GM18868 (cell line): ENCODE results near the gene NME5.
"Not testable (repeated sequence)": the region's sequence is repeated elsewhere in the genome, so short reads cannot be mapped to it uniquely, and the experiment has no call there.

Experiments used
- ATAC-seq: cut with Tn5 transposase; IDR thresholded peaks from one replicate; pipeline ENCODE4 v1.9.1; 2021; ENCODE audit warnings: mild to moderate bottlenecking, moderate library complexity; ENCODE audit not compliant: unreplicated experiment

The NME5 gene

GRCh38 chr5:138138949-138139780 lies at the start of gene NME5:
Gene NME5 (minus strand): TSS chr5:138139428. CDS start chr5:138138780, 648 bp downstream.
- peak; percentile 83 for ATAC-seq

DNA sequence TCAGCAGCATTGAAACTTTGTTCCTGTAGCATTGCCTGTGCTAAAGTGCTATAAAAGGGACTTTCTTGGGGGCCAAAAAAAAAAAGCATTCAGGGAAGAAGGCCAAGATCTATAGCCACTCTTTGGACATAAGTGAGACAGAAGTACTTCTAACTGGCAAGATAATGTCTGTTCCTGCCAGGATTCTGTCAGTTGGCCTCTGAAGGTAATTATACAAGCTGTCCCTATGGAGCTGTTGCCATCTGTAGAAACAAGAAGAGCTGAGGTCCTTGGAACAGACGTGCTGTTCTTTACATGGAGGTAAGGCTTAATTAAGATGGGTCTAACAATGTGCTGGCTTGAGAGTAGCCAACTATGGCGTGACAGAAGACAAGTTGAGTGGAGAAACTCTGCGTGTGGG lies 49.4 kb upstream of the NME5 start:
- no peak for ATAC-seq

- peak; percentile 71 for ATAC-seq
These were observed 46.8 kb upstream of the NME5 start for GRCh38 chr5:138186002-138186447.

DNA sequence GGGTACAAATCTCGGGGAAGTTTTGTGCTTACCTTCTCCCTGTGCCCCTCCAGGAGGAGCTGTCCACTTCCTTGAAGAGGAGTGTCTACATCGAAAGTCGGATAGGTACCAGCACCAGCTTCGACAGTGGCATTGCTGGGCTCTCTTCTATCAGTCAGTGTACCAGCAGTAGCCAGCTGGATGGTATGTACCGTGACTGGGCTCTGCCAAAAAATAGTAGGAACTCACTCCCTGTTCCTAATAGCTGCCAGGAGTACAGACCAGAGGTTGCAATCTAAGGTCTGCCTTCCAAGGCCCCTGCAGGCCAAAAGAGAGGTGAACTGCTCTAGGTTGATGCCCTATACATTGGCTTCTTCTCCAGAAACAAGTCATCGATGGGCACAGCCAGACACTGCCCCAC lies 43.6 kb upstream of the NME5 start:
- ATAC-seq: no peak

DNA sequence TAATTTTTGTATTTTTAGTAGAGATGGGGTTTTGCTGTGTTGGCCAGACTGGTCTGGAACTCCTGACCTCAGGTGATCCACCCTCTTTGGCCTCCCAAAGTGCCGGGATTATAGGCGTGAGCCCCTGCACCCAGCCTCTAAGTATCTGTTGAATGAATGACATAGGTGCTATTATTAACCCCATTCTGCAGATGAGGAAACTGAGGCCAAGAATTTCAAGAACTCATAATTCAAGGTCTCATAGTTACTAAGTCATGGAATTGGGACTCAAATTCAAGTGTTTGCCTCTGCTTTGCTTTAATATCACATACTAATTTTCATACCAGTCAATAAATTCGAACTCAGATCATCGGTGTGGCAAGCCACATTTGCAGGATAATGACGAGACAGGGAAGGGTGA lies 41.6 kb upstream of the NME5 start:
- ATAC-seq: no peak

GRCh38 chr5:138180183-138180782 lies 41.1 kb upstream of the NME5 start:
- ATAC-seq: no peak

DNA sequence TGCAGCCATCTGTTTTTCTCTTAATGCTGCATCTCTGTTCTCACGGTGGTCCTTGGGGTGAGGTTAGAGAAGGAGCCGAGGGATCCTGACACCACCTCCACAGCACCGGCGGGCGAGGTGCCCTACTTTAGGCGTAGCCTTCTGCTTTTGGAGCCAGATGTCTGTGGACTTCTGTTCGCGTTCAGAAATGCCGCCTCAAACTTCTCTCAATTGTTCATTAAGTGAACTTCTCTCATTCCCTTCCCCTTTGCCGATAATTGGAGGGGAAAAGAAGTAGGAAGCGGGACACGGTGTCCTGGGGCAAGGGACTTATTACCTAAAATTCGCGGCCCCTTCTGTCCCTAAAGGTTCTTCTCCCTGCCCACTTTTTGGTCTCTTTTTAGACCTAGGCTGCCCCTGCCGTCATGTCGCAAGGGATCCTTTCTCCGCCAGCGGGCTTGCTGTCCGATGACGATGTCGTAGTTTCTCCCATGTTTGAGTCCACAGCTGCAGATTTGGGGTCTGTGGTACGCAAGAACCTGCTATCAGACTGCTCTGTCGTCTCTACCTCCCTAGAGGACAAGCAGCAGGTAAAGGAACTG lies 40.1 kb upstream of the NME5 start:
- no peak for ATAC-seq

DNA sequence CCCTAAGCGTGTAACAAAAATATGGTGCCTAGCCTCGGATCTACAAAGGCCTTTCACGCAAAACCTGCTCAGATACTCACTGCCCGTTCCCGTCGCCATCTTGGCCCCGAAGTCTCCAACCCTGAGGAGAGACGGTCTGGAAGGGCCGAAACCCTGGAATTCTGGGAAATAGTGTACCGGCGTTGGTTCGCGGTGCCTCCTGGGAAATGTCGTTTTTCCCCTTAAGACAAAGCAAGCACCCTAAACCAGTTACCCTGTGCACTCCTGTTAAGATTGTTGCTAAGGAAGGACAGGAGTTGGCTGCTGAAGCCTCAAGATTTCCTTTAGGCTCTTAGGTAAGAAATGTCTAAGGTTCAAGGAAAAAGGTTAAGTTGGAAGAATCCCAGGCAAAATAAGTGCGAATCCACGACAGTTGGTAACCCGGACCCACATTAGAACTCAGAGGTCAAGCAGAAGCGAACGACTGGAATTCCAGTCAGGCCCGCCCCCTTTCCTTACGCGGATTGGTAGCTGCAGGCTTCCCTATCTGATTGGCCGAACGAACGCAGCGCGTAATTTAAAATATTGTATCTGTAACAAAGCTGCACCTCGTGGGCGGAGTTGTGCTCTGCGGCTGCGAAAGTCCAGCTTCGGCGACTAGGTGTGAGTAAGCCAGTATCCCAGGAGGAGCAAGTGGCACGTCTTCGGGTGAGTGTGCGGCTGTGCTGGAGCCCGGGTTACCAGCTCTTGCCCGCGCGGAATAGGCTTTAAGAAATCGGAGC lies 39.5 kb upstream of the NME5 start, which contains the start of the genes BRD8 and KIF20A:
Gene BRD8, minus strand, starts transcription at position 115 of the 761 bp plus-strand sequence. Its CDS starts 16 bp downstream, at position 99.
Gene KIF20A, plus strand, starts transcription at position 597 of the 761 bp plus-strand sequence. CDS start 569 bp downstream, outside the sequence.
- peak; percentile 86 for ATAC-seq

GRCh38 chr5:138177941-138178515 lies 38.8 kb upstream of the NME5 start:
- ATAC-seq: no peak

GRCh38 chr5:138170299-138170698 lies 31.1 kb upstream of the NME5 start:
- no peak for ATAC-seq

DNA sequence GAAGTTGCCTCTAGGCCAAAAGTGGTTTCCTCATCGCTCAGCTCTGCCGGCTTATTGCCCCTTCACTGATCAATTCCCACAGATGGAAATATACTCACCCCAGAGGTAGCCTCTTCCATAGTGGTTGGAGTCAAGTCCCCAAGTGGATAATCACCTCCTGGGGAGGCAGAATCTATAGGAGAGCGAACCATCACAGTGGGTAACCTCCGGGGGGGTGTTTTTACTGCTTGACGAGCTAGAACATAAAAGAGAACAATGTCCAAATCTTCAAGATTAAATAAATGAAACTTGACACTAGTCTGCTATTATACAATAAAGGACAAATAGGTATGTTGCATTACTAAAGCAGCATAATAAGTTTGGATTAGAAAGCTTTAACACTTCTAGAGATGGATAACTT lies 29.9 kb upstream of the NME5 start:
- no peak for ATAC-seq

DNA sequence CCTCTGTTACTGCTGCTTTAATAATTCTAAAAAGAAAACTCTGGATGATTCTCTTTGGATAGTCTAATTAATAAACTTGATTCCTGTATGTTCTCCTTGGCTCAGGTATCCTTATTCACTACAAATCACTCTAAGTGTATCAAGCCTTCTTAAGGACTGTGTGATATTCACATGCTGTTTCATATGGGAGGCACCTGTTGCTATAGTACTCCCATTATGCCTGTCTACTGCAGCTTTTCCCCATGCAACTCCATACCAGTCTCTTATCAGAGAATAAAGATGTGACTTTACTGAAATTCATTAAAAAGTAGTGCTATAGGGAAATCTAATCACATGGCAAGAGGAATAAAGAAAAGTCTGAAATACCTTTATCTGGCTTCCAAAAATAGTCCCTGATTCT lies 24.5 kb upstream of the NME5 start:
- ATAC-seq: no peak

DNA sequence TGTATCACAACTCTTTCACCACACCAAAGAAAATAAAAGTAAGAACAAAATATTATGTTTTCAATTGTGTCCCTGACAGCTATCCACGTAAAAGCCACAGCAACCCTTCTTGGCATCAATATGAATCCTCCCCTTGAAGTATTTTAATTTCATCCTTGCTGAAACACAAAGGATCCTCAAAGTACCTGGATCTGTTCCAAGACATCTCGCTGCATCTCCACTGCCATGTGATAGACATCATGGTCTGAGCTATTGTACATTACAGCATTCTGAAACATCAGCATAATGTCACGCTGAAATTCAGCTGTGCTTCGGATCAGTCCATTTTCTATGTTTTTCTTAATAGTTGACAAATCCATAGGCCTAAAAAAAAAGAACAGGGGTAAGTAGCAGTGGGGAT lies 21.5 kb upstream of the NME5 start:
- ATAC-seq: no peak

- no peak for ATAC-seq
These were observed 20.4 kb upstream of the NME5 start for GRCh38 chr5:138159666-138160065.

DNA sequence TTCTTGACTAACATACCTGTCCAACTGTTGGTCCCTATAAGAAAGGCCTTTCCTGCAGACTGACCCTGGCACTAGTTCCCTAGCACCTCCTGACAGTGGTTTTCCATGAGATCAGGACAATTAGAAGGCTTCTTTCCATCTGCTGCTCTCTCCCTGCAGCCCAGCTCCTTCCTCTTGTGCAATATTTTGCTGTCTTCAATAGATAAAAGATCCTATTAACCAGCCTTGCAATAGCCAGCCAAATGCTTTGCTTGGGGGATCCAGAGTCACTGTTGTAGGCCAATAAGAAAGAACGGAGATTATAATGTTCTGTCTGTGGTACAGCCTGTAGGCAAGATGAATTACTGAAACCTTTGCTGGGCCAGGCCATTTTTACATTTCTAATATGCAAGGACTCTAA lies 18.4 kb upstream of the NME5 start:
- no peak for ATAC-seq

GRCh38 chr5:138155977-138156376 lies 16.7 kb upstream of the NME5 start:
- not testable (repeated sequence) for ATAC-seq

DNA sequence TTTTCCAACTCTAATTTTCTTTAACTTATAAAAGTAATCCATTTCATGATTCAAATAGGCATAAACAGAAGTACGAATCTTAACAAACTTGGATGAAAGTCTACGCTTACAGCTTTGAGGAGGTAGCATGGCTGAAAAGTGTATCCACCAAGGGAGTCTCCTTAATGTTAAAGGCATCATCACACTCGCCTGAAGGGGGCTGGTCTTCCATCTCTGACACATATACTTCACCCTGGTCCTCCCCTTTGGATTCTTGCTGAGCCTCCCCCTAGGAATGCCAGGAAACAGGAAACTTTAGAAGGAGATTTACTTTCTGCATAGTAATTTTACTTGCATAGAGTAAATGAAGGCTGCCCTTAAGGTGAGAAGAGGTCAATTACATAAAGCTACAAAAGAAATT lies 10.3 kb upstream of the NME5 start:
- no peak for ATAC-seq

- no peak for ATAC-seq
These were observed 9.6 kb upstream of the NME5 start for GRCh38 chr5:138148811-138149210.

DNA sequence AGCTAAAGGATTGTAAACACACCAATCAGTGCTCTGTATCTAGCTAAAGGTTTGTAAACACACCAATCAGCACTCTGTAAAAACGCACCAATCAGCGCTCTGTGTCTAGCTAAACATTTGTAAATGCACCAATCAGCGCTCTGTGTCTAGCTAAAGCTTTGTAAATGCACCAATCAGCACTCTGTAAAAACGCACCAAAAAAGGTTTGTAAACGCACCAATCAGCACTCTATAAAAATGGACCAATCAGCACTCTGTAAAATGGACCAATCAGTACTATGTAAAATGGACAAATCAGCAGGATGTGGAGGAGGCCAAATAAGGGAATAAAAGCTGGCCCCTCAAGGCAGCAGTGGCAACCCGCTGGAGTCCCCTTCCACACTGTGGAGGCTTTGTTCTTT lies 4.3 kb upstream of the NME5 start:
- not testable (repeated sequence) for ATAC-seq

DNA sequence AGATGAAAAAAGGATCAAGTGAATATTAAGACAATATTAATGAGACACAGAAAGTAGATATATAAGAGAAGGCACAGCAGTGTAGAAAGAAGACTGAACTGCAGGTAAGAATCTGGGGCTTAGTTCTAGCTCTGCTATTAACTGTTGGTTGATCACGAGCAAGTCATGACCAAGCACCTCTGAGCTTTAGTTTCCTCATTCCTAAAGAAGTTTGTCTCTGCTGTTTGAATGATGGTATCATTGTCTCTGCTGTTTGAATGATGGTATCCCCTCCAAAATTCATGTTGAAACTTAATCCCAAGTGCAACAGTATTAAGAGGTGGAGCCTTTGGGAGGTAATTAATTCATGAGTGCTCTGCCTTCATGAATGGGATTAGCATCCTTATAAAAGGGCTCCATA lies 2.5 kb upstream of the NME5 start:
- ATAC-seq: no peak

- no peak for ATAC-seq
These were observed 1.0 kb upstream of the NME5 start for GRCh38 chr5:138140268-138140667.
